Neural cell (in vitro differentiated cells): ENCODE results near the gene C1orf105. TPM values are rescaled to one million over a fixed set of nuclear protein-coding genes. Genes with fewer than 3 reads are reported as not detected.

Experiments
- H2AFZ ChIP-seq: fragments of 200-600, 300-800 bp; sonication (generic), shearing (Covaris generic); 2 replicates; pipeline ENCODE4 v1.6.0; 2014; ENCODE audit warnings: low read depth, mild to moderate bottlenecking, antibody characterized with exemption, low read length, moderate library complexity
- H3F3A ChIP-seq: fragments of 200-600 bp; shearing (Covaris generic); 2 replicates; pipeline ENCODE4 v1.6.1; 2016; ENCODE audit warnings: mild to moderate bottlenecking, moderate library complexity, mixed read lengths, antibody characterized with exemption, low read length; ENCODE audit not compliant: insufficient read depth, poor library complexity, severe bottlenecking
- H3K27ac ChIP-seq: fragments of 200-600, 300-800 bp; sonication (generic), shearing (Covaris generic); 2 replicates; pipeline ENCODE4 v1.5.1; 2014; ENCODE audit warnings: mild to moderate bottlenecking, low read length, moderate library complexity
- H3K27me3 ChIP-seq: fragments of 300-800, 200-600 bp; sonication (generic), shearing (Covaris generic); 2 replicates; pipeline ENCODE4 v1.6.0; 2014; ENCODE audit warnings: mild to moderate bottlenecking, low read depth, low read length, moderate library complexity; ENCODE audit not compliant: insufficient read depth
- H3K36me3 ChIP-seq: fragments of 300-800, 200-600 bp; sonication (generic), shearing (Covaris generic); 2 replicates; pipeline ENCODE4 v1.5.1; 2014; ENCODE audit warnings: mild to moderate bottlenecking, antibody characterized with exemption, low read length, moderate library complexity; ENCODE audit not compliant: insufficient read depth
- H3K4me2 ChIP-seq: fragments of 300-800, 200-600 bp; sonication (generic), shearing (Covaris generic); 2 replicates; pipeline ENCODE4 v1.6.0; 2014; ENCODE audit warnings: mild to moderate bottlenecking, low read length
- H3K4me3 ChIP-seq: fragments of 300-800, 200-600 bp; sonication (generic), shearing (Covaris generic); 2 replicates; pipeline ENCODE4 v1.5.1; 2014; ENCODE audit warnings: mild to moderate bottlenecking, low read length, moderate library complexity
- H3K79me2 ChIP-seq: fragments of 200-600 bp; shearing (Covaris generic); replicated peaks from 2 replicates; pipeline ENCODE4 v1.6.0; 2014; ENCODE audit warnings: mild to moderate bottlenecking, low read length, moderate library complexity; ENCODE audit not compliant: insufficient read depth
- H3K9ac ChIP-seq: fragments of 300-800, 200-600 bp; sonication (generic), shearing (Covaris generic); 2 replicates; pipeline ENCODE4 v1.6.1; 2016; ENCODE audit warnings: mild to moderate bottlenecking, low read length, mixed read lengths
- H3K9me2 ChIP-seq: fragments of 200-600 bp; shearing (Covaris generic); 2 replicates; pipeline ENCODE4 v1.6.1; 2016; ENCODE audit warnings: mild to moderate bottlenecking, low read length, mixed read lengths; ENCODE audit not compliant: insufficient read depth
- H3K9me3 ChIP-seq: fragments of 200-600, 300-800 bp; sonication (generic), shearing (Covaris generic); 2 replicates; pipeline ENCODE4 v1.6.1; 2016; ENCODE audit warnings: mild to moderate bottlenecking, mixed run types, low read length, moderate library complexity, mixed read lengths
- H4K20me1 ChIP-seq: fragments of 200-600 bp; shearing (Covaris generic); 2 replicates; pipeline ENCODE4 v1.6.1; 2016; ENCODE audit warnings: mild to moderate bottlenecking, mixed run types; ENCODE audit not compliant: insufficient read depth
- EP300 ChIP-seq: fragments of 450-650 bp; conservative IDR thresholded peaks from 2 replicates; pipeline ENCODE4 v1.6.1; 2014; ENCODE audit warnings: antibody characterized with exemption, mild to moderate bottlenecking, moderate library complexity; ENCODE audit not compliant: poor library complexity, severe bottlenecking
- EZH2 ChIP-seq: fragments of 200-600, 300-800 bp; shearing (Covaris generic), sonication (generic); IDR thresholded peaks from 2 replicates; pipeline ENCODE4 v1.6.1; 2014; ENCODE audit warnings: antibody characterized with exemption, low read length, borderline replicate concordance, mild to moderate bottlenecking; ENCODE audit not compliant: insufficient read depth, poor library complexity, severe bottlenecking
- MXI1 ChIP-seq: fragments of 450-650 bp; conservative IDR thresholded peaks from 2 replicates; pipeline ENCODE4 v1.6.1; 2014; ENCODE audit warnings: antibody characterized with exemption, mild to moderate bottlenecking; ENCODE audit not compliant: poor library complexity, severe bottlenecking
- POLR2AphosphoS5 ChIP-seq: IDR thresholded peaks from 2 replicates; pipeline ENCODE4 v1.6.1; 2012
- RAD21 ChIP-seq: fragments of 450-650 bp; conservative IDR thresholded peaks from 2 replicates; pipeline ENCODE4 v1.6.1; 2014; ENCODE audit warnings: antibody characterized with exemption, mild to moderate bottlenecking, moderate library complexity
- SMC3 ChIP-seq: fragments of 450-650 bp; conservative IDR thresholded peaks from 2 replicates; pipeline ENCODE4 v1.6.1; 2014; ENCODE audit warnings: antibody characterized with exemption, mild to moderate bottlenecking, moderate library complexity; ENCODE audit not compliant: poor library complexity
- TAF1 ChIP-seq: IDR thresholded peaks from 2 replicates; pipeline ENCODE4 v1.6.1; 2012; ENCODE audit warnings: low read depth
- polyA plus RNA-seq: library from polyadenylated mRNA; depleted of rRNA; stranded (reverse); fragments of >200 nt; gene quantifications from 2 replicates; pipeline ENCODE4 v1.2.3, GENCODE V29; 2014
- TF ChIP-seq, protein P1 (sequence below): fragments of 450-650 bp; IDR thresholded peaks from 2 replicates; pipeline ENCODE4 v1.5.1; 2014; ENCODE audit warnings: antibody characterized with exemption, mild to moderate bottlenecking, moderate library complexity; ENCODE audit not compliant: poor library complexity, severe bottlenecking
- TF ChIP-seq, protein P2 (sequence below): IDR thresholded peaks from 2 replicates; pipeline ENCODE4 v1.6.1; 2012; ENCODE audit warnings: borderline replicate concordance

Gene C1orf105
- polyA plus RNA-seq, 1 donor from 2014 or later = not detected

DNA sequence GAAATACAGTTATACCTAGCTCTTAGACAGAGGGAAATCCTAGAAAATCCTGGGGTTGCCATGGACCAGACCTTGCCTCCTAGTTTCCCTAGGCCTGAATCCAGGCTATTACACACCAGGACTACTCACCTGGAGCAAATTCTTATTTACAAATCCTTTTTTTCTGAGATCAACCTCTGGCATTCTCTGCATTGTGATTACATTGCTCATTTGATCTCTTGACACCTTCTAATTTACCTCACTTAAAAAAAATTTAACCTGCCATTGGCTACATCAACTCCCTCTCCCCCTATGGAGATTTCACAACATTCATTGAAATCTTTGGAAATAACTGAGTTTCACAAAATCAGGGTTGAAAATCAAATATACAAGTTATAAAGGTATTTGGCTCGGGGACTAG, 2.9 kb upstream of the C1orf105 start:
- H3K27me3 ChIP-seq = no peaks in the 10 kb centered on the region
- no peaks in the 10 kb centered on the region for H3K9me2 ChIP-seq

DNA sequence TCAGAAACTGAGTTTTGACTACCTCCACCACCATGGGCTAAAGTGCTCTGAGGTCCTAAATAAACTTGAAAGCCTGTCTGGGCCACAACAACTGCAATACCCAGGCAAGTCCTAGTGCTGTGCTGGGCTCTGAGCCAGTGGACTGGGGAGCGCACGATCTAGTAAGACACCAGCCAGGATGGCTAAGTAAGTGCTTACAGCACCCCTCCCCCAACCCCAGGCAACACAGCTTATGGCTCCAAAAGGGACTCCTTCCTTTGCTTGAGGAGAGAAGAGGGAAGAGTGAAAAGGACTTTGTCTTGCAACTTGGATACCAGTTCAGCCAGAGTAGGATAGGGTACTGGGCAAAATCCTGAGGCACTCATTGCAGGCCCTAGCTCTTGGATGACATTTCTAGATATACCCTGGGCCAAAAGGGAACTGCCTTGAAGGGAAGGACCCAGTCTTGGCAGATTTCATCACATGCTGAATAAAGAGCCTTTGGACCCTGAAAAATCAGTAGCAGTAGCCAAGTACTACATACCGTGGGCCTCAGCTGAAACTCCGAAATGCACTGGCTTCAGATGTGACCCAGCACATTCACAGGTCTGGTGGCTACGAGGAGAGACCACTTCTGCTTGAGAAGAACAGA, 1.6 kb downstream of the C1orf105 start:
- H3K27ac ChIP-seq = no peak overlapping the region

More for the DNA sequence above, 2.9 kb upstream of the C1orf105 start:
- Histone ChIP-seq H3K9me3 (no peaks in the 10 kb centered on the region), H2AFZ (no peak overlapping the region), H3K79me2 (no peaks in the 10 kb centered on the region), H3F3A (no peaks in the 10 kb centered on the region), H3K4me2 (no peak overlapping the region), H3K4me3 (no peak overlapping the region), H3K9ac (no peak overlapping the region), H3K36me3 (no peaks in the 10 kb centered on the region), H3K27ac (no peak overlapping the region), H4K20me1 (no peaks in the 10 kb centered on the region)
- TF ChIP-seq POLR2AphosphoS5 (no peak), RAD21 (no peak), SMC3 (no peak), EZH2 (no peak), TAF1 (no peak), EP300 (no peak), MXI1 (no peak)
- TF ChIP-seq, protein P1, sequence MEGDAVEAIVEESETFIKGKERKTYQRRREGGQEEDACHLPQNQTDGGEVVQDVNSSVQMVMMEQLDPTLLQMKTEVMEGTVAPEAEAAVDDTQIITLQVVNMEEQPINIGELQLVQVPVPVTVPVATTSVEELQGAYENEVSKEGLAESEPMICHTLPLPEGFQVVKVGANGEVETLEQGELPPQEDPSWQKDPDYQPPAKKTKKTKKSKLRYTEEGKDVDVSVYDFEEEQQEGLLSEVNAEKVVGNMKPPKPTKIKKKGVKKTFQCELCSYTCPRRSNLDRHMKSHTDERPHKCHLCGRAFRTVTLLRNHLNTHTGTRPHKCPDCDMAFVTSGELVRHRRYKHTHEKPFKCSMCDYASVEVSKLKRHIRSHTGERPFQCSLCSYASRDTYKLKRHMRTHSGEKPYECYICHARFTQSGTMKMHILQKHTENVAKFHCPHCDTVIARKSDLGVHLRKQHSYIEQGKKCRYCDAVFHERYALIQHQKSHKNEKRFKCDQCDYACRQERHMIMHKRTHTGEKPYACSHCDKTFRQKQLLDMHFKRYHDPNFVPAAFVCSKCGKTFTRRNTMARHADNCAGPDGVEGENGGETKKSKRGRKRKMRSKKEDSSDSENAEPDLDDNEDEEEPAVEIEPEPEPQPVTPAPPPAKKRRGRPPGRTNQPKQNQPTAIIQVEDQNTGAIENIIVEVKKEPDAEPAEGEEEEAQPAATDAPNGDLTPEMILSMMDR = no peak
- TF ChIP-seq, protein P2, sequence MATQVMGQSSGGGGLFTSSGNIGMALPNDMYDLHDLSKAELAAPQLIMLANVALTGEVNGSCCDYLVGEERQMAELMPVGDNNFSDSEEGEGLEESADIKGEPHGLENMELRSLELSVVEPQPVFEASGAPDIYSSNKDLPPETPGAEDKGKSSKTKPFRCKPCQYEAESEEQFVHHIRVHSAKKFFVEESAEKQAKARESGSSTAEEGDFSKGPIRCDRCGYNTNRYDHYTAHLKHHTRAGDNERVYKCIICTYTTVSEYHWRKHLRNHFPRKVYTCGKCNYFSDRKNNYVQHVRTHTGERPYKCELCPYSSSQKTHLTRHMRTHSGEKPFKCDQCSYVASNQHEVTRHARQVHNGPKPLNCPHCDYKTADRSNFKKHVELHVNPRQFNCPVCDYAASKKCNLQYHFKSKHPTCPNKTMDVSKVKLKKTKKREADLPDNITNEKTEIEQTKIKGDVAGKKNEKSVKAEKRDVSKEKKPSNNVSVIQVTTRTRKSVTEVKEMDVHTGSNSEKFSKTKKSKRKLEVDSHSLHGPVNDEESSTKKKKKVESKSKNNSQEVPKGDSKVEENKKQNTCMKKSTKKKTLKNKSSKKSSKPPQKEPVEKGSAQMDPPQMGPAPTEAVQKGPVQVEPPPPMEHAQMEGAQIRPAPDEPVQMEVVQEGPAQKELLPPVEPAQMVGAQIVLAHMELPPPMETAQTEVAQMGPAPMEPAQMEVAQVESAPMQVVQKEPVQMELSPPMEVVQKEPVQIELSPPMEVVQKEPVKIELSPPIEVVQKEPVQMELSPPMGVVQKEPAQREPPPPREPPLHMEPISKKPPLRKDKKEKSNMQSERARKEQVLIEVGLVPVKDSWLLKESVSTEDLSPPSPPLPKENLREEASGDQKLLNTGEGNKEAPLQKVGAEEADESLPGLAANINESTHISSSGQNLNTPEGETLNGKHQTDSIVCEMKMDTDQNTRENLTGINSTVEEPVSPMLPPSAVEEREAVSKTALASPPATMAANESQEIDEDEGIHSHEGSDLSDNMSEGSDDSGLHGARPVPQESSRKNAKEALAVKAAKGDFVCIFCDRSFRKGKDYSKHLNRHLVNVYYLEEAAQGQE = no peak

More for the DNA sequence above, 1.6 kb downstream of the C1orf105 start:
- H3F3A ChIP-seq = no peaks in the 10 kb centered on the region
- TF ChIP-seq RAD21 (no peak), SMC3 (no peak), POLR2AphosphoS5 (no peak), MXI1 (no peak), EP300 (no peak), EZH2 (no peak), TAF1 (no peak)
- TF ChIP-seq, protein P2 = no peak
- TF ChIP-seq, protein P1 = no peak
- no peak overlapping the region for H3K4me2 ChIP-seq
- H3K27me3 ChIP-seq = no peaks in the 10 kb centered on the region
- H3K4me3 ChIP-seq = no peak overlapping the region
- no peaks in the 10 kb centered on the region for H3K9me3 ChIP-seq
- H3K79me2 ChIP-seq = no peaks in the 10 kb centered on the region
- H2AFZ ChIP-seq = no peak overlapping the region
- no peaks in the 10 kb centered on the region for H4K20me1 ChIP-seq
- H3K9ac ChIP-seq = no peak overlapping the region
- no peaks in the 10 kb centered on the region for H3K9me2 ChIP-seq
- H3K36me3 ChIP-seq = no peaks in the 10 kb centered on the region
